GM21360 (cell line): Measurements from ENCODE around the gene RALB.
A peak's percentile ranks its signal among the peaks of the same experiment; 100 is the strongest.
"Not testable (repeated sequence)": the region's sequence is repeated elsewhere in the genome, so short reads cannot be mapped to it uniquely, and the experiment has no call there.

Experiments used
- ATAC-seq: cut with Tn5 transposase; IDR thresholded peaks from one replicate; pipeline ENCODE4 v1.9.1; 2021; ENCODE audit warnings: mild to moderate bottlenecking, moderate library complexity; ENCODE audit not compliant: unreplicated experiment

The RALB gene

DNA sequence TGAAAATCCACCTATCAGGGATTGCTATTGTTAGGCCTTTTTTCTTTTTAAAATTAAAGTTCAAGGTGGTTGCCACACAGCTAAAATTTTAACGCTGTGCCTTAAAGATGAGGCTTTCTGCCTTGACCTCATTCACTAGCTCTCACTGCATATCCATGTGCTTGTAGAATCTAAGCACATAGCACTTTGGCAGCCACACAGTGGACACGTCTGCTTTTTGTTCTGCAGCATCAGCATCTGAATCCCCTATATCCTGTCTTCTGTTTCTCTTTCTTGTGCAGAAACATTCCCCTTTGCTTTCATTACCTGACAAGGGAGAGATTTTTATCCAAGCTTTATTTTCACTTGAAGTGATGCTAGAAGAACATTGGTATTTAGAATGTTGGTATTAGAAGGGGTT lies 38.1 kb downstream of the RALB start:
- no peak for ATAC-seq

DNA sequence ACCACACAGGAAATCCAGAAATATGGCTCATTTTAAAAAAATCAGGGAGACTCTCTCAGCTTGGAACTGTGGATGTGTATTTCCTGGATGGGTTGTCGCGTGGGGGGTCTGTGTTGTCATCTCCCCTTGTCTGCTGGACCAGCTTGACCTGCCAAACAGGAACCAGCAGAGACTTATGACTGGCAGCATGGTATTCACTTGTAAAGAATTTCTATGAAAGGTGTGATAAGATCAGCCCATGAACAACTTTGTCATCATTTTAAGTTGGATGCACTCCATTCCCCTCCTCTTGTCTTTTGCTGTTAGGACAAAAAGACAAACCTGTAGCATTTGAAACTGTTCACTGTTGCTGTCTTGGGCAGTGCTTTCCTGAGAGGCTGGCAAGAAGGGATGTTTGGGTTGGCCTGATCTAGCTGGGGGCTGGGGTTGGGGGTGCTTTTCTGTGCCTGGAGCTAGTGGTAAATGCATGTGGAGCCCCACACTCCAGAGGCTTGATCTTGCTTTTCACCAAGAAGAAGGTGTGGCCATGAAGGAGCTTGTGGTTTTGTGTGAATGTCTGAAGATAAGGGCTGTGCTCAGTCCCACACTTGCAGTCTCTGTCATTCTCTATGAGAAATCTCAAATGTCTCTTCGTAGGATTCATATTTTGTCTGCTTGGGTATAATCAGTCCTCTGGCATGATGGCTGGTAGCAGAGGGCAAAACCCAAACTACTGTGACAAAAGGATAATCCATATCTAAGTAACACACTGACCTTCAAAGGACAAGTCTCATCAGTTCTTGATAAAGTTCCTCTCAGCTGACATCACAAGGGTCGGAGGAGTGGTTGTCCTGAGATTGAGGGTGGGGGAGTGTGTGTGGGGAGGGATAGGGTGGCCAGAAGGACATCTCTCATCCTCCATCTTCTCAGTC lies 39.0 kb downstream of the RALB start:
- ATAC-seq, result no peak

DNA sequence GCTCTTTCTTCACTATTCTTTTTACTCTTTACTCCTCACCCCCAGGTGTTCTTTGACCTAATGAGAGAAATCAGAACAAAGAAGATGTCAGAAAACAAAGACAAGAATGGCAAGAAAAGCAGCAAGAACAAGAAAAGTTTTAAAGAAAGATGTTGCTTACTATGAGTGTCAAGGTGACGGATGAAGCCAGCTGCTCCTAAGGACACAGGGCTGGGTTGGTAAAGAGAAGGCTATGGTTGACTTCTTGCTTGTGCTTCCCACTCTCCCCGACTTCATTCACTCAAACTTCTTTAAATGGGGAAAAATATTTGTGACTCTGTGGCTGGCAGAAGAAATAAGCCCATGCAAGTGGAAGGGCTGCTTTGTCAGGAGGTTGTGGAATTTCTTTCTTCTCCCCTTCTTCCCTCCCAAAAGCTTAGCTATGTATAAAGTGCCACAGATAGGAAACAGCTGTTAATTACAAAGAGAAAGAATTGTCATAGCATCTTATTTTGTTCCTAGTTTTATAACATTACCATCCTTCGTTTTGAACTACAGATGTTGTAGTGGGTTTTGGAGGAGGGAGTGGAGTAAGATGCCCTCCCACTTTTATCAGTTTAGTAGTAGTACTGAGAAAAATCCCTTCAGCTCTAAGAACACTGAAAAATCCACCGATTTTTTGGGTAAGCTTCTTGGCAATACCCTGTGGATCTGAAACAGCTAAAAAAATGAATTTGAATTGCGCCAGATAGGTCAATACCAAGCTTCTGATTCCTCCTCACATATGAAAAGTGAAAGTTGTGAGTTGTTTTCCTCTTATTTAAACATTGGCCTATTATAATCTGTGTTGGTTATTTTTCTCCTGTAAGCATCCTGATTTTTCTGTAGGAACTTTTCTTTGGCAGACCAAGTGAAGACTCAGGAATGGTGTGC lies 40.7 kb downstream of the RALB start:
- peak; percentile 39 for ATAC-seq

DNA sequence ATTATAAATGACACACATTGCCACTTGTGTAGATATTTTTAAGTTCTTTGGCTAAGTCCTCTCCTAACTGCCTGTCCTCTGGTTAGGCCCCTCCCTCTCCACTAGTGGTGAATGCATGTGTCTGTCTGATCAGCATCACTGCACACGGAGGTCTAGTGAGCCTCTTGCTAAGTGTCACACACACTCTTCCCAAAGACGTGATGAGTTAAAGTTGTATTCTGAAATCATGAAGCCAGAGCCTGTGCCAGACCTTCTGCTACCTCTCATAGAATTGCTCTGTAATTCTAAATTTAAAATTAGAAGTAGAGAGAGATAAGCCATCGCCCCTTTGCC lies 41.3 kb downstream of the RALB start:
- peak; percentile 97 for ATAC-seq

DNA sequence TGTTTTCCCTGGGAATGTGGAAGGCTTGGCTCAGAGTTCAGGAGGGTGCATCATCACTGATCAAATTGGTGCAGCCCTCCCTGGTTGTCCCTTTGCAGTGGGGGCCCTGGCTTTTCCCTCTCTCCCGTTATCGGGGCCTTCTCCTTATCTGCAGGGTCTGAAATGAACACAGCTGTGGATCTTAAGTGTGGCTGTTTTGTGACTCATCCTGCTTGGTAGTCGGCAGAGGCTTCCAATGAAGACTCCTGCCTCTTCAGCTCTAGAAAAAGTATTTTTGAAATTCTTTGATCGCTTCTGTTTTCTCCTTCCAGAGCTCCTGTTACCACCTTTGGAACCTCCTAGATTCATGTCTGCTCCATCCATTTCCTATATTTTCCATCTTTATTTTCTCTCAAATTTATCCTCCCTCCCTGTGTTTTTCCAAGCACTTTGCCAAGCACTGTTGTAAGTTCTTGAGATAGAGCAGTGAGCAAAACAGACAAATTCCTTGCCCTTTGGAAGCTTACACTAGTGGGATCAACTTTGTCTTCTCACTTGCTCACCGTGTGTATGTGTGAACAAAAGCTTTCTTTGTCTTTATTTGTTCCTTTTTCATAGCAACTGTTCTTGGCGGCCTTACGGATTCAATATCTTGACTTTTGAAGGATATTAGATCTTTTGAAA lies 45.7 kb downstream of the RALB start:
- no peak for ATAC-seq

DNA sequence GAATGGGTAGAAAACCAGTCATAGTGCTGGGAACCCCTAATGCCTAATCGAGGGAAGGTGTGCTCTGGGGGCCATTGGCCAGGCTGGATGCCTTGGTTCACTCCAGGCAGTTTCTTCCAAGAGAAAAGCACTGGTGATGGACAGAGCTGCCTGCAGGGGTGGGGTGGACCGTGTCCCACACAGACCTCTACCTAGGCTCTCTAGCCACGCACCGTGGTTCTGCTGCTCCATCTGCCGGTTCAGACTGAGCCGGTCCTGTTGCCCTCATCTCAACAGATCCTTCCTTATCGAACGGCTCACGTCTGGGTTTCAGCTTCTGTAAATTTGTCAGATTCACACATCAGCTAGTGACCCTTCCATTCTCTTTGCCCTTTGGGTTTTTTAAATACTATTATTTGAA lies 46.4 kb downstream of the RALB start:
- ATAC-seq, result no peak

DNA sequence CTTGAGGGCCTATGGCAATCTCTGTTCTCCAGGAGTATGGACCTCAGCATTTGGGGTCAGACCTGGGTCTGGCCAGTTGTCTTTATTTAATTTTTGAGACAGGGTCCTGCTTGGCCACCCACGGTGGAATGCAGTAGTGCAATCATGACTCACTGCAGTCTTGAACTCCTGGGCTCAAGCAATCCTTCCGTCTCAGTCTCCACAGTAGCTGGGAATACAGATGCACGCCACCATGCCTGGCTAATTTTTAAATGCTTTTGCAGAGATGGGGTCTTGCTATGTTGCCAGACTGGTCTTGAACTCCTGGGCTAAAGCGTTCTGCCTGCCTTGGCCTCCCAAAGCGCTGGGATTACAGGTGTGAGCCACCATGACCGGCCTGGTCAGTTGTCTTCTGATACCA lies 46.9 kb downstream of the RALB start:
- no peak for ATAC-seq

DNA sequence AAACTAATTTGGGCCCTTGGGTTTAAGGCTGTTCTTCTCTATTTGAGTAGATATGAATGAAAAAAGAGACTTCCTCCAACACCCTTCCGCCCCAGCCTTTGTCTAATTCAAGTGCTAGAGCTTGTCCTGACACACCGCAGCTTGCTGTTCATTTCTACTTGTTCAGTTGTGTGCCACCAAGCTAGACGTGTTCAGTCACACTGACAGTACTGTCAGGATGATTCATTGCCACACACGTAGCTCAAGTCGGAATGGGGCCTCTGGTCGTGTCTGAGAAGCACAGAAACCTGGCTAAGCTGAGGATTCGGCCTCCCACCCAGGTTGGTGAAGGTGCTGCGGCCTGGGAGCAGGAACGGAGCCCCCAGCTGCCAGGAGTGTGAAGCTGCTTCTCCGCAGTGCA lies 47.7 kb downstream of the RALB start:
- ATAC-seq, result no peak

DNA sequence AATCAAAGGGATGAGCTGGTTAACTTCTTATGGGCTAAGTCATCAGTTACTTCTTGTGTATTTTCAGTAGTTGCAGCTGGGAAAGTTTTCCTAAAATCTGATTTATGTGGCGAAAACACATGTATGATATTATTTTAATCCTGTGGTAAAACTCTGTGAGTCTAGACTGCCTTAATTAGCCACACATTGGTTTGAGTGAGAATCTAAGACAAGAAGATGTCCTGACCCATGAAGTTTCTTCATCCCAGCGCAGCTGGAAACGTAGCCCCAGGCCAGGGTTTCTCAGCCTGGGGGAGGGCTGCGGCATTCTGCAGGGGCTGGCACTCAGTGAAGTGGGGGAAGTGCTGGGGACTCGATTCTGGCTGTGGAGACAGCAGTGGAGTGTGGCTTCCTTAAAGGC lies 48.6 kb downstream of the RALB start:
- no peak for ATAC-seq

DNA sequence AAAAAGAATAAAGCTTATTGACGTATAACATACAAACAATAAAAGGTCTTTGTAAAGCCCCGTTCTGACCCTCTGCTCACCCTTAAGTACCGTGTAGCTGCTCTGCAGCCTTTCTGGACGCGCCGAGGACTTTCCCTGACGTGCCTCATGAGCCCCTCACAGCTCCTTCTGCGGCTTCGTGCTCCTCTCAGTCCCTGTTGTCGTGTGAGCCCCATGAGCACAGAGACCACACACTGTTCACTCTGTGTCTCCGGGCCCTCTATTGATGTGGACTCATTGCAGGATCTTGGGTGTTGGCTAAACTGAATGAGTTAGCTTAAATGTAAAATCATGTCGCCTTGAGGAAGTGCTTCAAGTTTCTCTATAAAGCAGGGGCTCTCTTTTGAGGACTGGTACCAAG lies 49.6 kb downstream of the RALB start:
- ATAC-seq, result no peak

DNA sequence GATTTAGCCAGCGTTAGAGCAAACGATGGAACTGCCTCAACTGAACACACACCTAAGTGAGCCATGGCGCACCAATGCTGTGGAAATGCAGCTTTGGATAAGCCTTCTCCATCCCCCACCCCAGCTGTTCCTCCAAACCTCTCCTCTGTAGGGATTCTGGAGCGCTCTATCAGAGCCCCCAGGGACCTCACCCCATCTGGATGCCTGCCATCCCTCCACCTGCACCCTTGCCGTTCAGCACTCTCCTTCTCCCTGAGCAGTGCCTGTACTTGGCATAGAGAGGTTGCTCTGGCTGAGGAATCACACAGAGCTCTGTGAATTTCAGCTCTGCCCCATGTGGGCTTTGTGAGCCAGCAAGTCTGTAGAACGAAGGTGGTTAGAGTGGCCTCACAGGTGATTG lies 50.5 kb downstream of the RALB start:
- ATAC-seq, result no peak

DNA sequence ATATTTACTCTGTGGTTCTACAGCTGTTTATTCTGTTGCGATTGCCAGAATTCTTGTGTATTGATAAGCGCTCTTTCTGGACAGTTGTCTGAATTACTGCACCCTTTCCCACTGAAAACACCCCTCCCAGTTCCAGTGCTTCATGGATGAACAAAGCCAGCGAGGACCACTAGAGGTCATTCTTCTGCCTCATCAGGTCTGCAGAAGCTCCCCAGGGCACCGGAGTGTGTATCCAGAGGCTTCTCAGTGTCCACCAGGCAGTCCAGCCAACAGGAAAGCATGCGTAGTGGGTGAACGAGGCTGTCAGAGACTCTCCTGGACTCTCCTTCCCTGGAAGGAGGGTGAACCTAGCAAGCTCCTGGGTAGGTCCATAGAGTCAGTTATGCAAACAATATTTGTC lies 52.6 kb downstream of the RALB start:
- no peak for ATAC-seq

DNA sequence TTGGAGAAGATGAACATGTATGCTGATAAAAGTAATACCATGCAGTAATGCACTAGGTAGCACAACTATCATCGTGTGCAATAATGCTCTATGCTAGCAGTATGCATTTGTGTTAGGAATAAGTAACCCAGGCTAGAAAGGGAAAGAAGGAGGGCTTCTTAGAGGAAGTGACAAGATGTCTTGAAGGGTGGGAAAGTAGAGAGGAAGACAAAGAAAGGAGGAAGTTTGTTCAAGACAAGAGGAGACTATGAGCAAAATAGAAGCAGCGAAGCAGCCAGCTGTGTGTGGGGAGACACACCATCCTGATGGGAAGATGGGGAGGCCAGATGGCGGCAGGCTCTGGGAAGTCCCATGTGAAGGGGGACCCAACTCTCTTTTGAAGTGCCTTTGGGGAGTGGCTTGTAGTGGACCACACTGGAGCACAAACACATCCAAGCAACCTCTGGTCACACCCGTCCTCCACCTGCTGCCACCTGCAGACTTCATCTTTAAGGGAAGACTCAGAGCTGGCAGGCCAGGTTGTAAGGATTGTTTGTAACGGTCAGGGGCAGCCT lies 53.4 kb downstream of the RALB start:
- no peak for ATAC-seq

DNA sequence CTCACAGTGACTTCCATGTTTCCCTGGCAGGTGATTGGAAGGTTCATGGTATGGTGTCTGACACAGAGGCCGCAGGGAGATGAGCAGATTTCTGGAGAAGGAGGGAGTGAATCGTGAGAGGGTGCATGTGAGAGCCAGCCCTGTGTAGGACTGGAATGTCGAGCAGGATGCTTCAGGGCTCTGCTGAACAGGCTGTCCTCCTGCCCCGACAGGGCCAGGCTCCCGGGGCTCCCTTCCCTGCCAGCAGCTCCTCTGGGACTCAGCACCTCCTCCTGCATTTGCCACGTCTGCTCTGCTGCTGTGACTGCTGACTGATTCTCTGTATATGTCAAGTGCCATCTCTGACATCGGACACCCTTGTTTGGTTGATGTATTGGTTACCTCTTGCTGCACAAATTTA lies 54.8 kb downstream of the RALB start:
- no peak for ATAC-seq

DNA sequence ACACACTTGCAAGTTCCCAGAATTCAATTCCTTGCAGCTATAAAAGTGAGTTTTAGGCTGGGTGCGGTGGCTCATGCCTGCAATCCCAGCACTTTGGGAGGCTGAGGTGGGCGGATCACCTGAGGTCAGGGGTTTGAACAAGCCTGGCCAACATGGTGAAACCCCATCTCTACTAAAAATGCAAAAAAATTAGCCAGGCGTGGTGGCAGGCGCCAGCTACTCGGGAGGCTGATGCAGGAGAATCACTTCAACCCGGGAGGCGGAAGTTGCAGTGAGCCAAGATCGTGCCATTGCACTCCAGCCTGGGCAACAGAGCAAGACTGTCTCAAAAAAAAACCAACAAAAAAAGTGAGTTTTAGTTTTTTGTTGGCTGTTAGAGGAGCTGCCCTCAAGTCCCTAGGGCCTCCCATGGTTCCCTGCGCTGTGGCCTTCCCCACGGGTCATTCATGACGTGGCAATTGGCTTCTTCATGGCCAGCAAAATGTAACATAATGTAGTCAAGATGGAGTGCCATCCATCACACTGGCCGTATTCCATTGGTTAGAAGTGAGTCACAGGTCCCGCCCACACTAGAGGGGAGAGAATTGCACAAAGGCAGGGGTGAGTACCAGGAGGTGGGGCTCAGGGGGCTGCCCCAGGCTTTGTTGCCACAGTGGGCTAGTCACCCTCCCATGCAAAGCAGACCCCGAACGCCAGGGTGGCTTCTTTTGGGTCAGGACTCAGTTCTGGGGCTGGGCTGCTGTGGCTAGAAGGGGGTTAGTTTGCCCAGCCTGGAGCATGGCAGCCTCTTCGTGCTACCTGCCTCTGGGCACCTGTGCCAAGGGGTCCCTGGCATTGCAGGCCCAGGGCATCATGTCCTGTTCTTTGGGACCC lies 55.6 kb downstream of the RALB start:
- no peak for ATAC-seq

DNA sequence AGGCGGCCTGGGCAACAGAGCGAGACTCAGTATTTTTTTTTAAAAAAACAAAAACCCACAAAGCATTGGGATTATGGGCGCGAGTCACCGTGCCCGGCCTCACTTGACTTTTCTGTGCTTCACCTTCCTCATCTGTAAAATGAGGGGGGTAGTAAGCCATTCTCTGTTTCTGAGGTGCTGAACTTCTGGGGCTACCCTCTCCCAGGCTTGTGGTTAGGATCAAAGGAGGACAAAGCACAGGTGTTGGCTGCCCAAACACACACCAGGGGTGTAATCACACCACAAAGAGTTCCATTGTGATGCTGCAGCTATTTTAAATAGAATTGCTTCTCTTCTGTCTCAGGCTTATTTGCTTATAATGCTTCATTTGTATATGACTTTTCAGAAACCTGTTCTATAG lies 57.5 kb downstream of the RALB start:
- peak; percentile 79 for ATAC-seq

DNA sequence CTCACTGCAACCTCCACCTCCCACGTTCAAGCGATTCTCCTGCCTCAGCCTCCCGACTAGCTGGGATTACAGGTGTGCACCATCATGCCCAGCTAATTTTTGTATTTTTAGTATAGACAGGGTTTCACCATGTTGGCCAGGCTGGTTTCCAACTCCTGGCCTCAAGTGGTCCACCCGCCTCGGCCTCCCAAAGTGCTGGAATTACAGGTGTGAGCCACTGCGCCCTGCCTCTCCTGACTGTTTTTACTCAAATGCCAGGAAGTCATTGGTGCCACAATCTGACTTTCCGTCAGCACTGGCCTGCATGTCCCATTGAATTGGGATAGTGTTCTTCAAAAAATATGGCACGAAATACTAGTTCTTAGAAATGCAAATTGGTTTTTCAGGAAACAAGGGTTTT lies 58.2 kb downstream of the RALB start:
- ATAC-seq, result not testable (repeated sequence)

DNA sequence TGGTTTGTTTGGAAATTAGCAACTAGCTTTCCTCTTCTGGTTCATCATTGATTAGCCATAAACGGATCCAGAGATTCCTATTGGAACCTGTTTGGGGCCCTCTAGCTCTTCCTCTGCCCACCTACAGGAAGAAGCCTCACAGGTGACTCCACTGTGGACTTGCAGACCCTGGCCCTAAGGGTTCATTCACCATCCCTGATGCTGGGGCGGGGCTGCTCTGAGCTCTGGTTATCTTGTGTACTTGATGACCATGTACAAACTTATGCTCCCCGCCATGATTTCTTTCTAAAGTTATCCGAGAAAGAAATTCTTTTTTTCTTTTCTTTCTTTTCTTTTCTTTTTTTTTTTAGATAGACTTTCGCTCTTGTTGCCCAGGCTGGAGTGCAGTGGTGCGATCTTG lies 59.4 kb downstream of the RALB start:
- ATAC-seq, result no peak

DNA sequence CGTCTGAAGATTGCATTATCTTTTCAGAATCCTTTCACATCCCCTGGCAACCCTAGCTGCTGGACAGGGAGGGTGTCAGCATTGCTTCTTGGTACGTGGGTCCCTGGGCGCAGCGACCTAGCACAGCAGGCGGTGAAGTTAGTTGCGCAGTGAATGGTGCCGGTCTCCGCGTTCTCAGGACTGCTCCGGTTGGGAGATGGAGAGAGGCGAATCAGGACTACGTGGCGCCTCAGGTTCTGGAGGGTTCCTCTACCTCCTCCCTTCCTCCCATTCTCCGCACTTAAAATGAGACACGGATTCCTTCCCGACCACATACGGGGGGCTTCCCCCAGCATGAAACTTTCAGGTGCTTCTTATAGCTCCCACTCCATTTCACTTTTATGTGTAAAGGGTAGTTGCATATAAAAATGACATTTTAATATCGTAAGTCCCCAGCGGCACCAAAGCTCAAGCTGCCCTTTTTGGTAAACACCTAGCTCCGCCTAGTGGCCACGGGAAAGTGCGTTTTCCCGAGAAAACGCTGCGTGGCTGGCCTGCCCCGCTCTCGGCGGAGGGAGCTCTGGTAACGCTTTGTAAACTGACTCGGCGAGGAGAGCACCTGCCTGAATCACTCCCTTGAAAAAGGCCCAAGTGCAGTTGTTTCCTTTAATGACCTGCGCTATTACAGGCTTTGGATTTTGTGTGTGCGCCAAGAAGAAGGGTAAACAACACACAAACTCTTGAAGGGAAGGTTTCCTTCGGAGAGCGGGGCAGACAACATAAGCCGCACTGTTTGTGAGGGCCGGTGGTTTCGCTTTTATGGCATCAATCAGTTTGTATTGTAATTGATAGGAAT lies 60.4 kb downstream of the RALB start:
- no peak for ATAC-seq
